Right cardiac atrium (tissue), 5 donors: ENCODE results near the gene FREY1. TPM values are rescaled to one million over a fixed set of nuclear protein-coding genes. Genes with fewer than 3 reads are reported as not detected.
"Not testable (repeated sequence)": the region's sequence is repeated elsewhere in the genome, so short reads cannot be mapped to it uniquely, and the experiment has no call there.

Source experiments
- ATAC-seq, 2 donors: fragments of 200-7000 bp; cut with Tn5 transposase; one replicate each; pipeline versions ENCODE4 v1.8.0 to v1.9.1; 2020; ENCODE audit warnings: moderate library complexity in 2 of 2, mild to moderate bottlenecking in 1 of 2
- DNase-seq, 3 donors: peaks; one replicate each; pipeline ENCODE4 v3.0.0-alpha.2; 2020
- H3K27ac ChIP-seq: one replicate; pipeline ENCODE4 v1.5.1; 2013; ENCODE audit warnings: mild to moderate bottlenecking, low read length, control low read depth, moderate library complexity
- H3K27me3 ChIP-seq: one replicate; pipeline ENCODE4 v1.6.1; 2013; ENCODE audit not compliant: control insufficient read depth, insufficient read depth
- H3K4me1 ChIP-seq: one replicate; pipeline ENCODE4 v1.6.1; 2013; ENCODE audit warnings: low read length; ENCODE audit not compliant: control insufficient read depth, insufficient read depth
- H3K4me3 ChIP-seq: one replicate; pipeline ENCODE4 v1.5.1; 2013; ENCODE audit warnings: low read length, control low read depth
- H3K9me3 ChIP-seq: one replicate; pipeline ENCODE4 v1.6.1; 2013; ENCODE audit warnings: low read length; ENCODE audit not compliant: control insufficient read depth
- WGBS: extraction: QIAGEN DNeasy Blood & Tissue Kit; methylation state at CpG from one replicate; pipeline ENCODE4 v1.1.7; 2013; 5-methylcytosine and 5-hydroxymethylcytosine counted together
- intact Hi-C, 4 donors: fragments of 100-400 bp; cut with DNase I; formaldehyde crosslinking; loops; one replicate each; pipeline versions ENCODE4 v1.11.0 to v1.14.0; 2022 to 2023
- polyA plus RNA-seq: library from polyadenylated mRNA; stranded (reverse); fragments of 200-250 nt; gene quantifications from one replicate; pipeline ENCODE4 v1.2.3, GENCODE V29; 2013
- total RNA-seq, 4 donors: library from RNA; stranded (reverse); fragmentation: NEBNext Ultra II Directional; extraction: Animal tissue kit (Norgen Biotek cat#: 25700); gene quantifications; one replicate each; pipeline ENCODE4 v1.2.1, GENCODE V29; 2021
- donor health status: healthy with polysubstance abuse.
- donor health status: DM: no; HTN: yes; CAD: no.
- donor health status: DM: no; HTN: no; CAD: no.
- donor health status: DM: no; HTN: yes; CAD: no; lungs with severe emphysema.
- donor health status: DM: yes; HTN: yes; CAD: no.

Gene FREY1
- total and polyA plus RNA-seq, 5 donors, result 0.18 to 0.68 (median 0.46) TPM; not detected in 1

DNA sequence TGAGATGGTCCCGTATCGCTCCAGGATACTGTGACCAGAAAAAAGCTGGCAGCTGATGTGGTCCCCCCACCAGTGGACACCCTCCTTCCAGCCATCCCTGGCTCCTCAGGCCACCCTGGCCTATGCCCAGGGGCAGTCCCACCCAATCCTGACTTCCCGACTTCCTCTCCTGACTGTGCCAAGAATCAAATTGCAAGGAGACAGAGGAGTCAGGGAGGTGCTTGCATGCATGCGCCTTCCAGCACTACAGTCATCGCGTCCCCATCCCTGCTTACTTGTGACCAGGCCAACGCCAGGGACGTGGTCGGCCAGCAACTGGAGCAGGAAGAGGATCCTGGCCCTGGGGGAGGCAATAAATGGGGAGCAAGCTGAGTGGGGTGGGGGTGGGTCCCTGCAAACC lies 3.6 kb upstream of the FREY1 start:
- 83% methylated on average over 9 of the region's 9 CpGs for WGBS
- no peaks in the 10 kb centered on the region for H3K9me3 ChIP-seq
- no peak overlapping the region for H3K27ac ChIP-seq
- no peak overlapping the region for H3K4me3 ChIP-seq
- H3K4me1 ChIP-seq, result no peaks in the 10 kb centered on the region
- intact Hi-C loops, result no loop called here
- no peak for ATAC-seq
- no peak for DNase-seq
- H3K27me3 ChIP-seq, result no peaks in the 10 kb centered on the region

DNA sequence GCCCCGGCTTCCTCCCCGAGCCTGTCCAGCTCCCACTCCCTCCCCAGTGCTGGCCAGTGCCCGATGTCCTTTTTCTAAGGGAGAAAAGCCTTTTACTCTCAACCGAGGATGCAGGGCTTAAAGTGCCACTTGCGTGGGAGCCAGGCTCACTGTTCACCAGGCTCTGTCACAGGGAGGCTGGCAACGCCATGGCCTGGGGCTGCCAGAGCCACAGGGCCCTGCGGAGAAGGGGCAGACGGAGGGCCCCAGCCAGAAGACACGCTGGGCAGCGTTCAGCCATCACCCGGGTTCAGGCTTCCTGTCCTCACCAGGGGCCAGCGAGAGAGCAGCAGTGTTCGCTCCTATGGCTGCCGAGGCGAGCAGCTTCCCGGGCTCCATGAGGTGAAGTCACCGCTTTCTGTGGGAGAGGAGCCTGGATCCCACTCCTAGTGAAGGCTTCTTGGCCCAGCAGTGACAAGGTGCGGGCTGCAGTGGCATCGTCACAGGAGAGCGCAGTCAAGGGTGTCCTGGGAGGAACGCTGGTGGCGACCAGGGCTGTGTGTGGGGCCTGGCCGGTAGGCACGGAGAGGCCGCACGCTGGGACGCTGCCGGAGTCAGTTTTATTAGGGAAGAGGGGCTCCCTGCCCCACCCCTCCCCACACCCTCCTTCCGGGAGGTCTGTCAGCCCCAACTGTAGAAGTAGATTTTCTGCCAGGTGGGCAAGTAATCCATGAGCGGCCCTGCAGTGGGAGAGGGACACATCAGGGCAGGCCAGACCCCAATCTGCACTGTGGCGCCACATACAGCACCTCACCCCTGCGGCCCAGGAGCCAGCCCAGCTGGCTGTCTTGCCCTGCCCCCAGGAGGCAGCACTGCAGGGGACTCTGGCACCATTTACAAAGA lies 2.8 kb upstream of the FREY1 start:
- Histone ChIP-seq H3K4me3 (no peak overlapping the region), H3K9me3 (no peaks in the 10 kb centered on the region), H3K27ac (no peak overlapping the region), H3K4me1 (no peaks in the 10 kb centered on the region), H3K27me3 (no peaks in the 10 kb centered on the region)
- intact Hi-C loops, result no loop called here
- WGBS, result 91% methylated on average over 32 of the region's 32 CpGs
- DNase-seq (no peak), ATAC-seq (no peak)

DNA sequence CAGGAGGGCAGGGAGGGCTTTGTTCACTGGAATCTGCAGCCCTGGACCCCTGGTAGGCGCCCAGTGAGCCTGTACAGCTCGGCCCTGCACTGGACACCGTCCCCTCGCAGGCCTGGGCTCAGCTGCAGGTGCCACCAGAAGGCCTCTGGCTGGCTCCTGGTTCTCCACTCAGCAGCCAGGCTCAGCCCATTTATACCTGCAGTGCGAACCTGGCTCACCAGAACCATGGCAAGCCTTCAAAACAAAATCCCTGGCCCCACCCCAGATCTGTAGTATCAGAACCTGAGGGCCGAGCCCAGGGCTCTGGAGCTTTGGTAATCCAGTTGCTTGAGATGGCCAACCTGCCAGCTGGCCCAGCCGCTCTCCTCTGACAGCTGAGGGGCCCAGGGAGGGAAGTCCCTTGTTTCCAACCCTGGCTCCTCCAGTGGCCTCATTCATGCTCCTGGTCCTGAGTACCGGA lies 870 bp upstream of the FREY1 start:
- DNase-seq, result peak in 2 of 3 donors; percentile 53 to 70
- peak in 1 of 2 donors; percentile 4 for ATAC-seq
- 67% methylated on average over 8 of the region's 8 CpGs for WGBS

DNA sequence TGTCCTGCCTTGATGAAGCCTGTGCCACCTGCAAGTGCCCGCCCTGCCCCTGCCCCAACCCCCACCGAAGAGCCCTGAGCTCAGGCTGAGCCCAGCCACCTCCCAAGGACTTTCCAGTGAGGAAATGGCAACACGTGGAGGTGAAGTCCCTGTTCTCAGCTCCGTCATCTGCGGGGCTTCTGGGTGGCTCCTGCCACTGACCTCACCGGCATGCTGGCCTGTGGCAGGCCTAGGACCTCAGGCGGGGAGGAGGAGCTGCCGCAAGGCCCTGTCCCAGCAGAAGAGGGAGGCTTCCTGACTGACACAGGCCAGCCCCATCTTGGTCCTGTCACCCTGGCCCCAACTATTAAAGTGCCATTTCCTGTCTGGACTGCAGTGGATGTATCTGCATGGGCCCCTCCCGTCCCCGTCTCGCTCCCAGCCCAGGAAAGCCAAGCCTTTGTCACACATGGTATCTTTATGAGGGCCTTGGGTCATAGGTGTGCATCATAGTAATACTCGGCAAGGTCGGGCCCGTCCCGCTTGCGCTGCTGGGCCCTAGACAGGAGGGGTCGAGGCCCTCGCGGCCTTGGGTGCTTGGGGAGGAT lies 882 bp downstream of the FREY1 start:
- no peak overlapping the region for H3K27ac ChIP-seq
- H3K4me3 ChIP-seq, result no peak overlapping the region
- WGBS, result 66% methylated on average over 19 of the region's 19 CpGs
- no peaks in the 10 kb centered on the region for H3K27me3 ChIP-seq
- DNase-seq (no peak), ATAC-seq (peak in 1 of 2 donors; percentile 3)
- H3K4me1 ChIP-seq, result peaks cover under 1% of the 10 kb centered on the region
- intact Hi-C loops, result no loop called here
- H3K9me3 ChIP-seq, result no peaks in the 10 kb centered on the region

More for the DNA sequence above, 870 bp upstream of the FREY1 start:
- intact Hi-C loops, result no loop called here
- H3K27me3 ChIP-seq, result no peaks in the 10 kb centered on the region
- no peak overlapping the region for H3K4me3 ChIP-seq
- H3K27ac ChIP-seq, result no peak overlapping the region
- H3K9me3 ChIP-seq, result no peaks in the 10 kb centered on the region
- no peaks in the 10 kb centered on the region for H3K4me1 ChIP-seq

DNA sequence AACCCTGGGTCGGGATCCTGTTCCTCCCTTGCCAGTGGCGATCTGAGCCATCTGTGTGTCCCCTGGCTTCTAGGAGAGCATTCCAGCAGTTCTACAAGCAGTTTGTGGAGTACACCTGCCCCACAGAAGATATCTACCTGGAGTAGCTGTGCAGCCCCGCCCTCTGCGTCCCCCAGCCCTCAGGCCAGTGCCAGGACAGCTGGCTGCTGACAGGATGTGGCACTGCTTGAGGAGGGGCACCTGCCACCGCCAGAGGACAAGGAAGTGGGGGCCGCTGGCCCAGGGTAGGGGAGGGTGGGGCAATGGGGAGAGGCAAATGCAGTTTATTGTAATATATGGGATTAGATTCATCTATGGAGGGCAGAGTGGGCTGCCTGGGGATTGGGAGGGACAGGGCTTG lies 1.5 kb downstream of the FREY1 start:
- DNase-seq, H3K9me3 ChIP-seq, H3K27ac ChIP-seq, H3K4me3 ChIP-seq, H3K4me1 ChIP-seq, H3K27me3 ChIP-seq, intact Hi-C loops, ATAC-seq: not testable (repeated sequence)
- 78% methylated on average over 6 of the region's 6 CpGs for WGBS

DNA sequence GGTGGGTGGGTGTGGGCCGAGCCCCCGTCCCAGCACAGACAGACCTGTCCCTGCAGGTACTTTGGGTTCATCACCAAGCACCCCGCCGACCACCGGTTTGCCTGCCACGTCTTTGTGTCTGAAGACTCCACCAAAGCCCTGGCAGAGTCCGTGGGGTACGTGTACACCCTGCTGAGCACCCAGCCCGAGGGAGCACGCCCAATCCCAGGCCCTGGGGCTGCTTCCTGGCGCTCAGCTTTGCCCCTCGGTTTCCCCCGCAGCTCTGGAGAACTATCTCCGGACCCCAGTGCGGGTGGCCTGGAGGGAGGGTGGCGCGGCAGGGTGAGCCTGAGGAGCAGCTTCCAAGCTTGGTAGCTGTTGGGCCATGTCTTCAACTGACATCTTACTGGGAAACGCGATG lies 2.0 kb downstream of the FREY1 start:
- H3K27me3 ChIP-seq, result no peaks in the 10 kb centered on the region
- intact Hi-C loops, result no loop called here
- WGBS, result 92% methylated on average over 19 of the region's 19 CpGs
- H3K4me3 ChIP-seq, result no peak overlapping the region
- H3K9me3 ChIP-seq, result no peaks in the 10 kb centered on the region
- DNase-seq (no peak), ATAC-seq (no peak)
- H3K4me1 ChIP-seq, result peaks cover 4% of the 10 kb centered on the region
- no peak overlapping the region for H3K27ac ChIP-seq

DNA sequence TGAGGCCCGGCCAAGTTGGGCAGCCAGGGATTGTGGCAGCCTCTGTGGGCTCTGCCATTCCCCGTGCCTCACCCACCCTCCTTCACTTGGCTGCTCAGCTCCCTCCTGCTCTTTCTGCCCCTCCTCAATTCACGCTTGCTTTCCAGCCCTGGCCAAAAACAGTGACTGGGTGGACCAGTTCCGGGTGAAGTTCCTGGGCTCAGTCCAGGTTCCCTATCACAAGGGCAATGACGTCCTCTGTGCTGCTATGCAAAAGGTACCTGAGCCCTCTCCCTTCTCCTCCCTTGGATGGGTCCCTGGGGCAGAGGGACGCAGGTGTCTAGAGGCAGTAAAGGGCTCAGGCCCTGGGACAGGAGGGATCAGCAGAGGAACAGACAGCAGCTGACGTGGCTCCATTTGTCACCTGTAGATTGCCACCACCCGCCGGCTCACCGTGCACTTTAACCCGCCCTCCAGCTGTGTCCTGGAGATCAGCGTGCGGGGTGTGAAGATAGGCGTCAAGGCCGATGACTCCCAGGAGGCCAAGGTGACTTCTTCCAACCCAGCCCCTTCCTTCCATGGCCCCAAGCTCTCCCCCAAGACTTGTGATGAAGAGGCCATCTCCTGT lies 2.7 kb downstream of the FREY1 start:
- DNase-seq, result no peak
- H3K27ac ChIP-seq, result no peak overlapping the region
- H3K27me3 ChIP-seq, result no peaks in the 10 kb centered on the region
- ATAC-seq, result no peak
- peaks cover 4% of the 10 kb centered on the region for H3K4me1 ChIP-seq
- intact Hi-C loops, result no loop called here
- H3K9me3 ChIP-seq, result no peaks in the 10 kb centered on the region
- H3K4me3 ChIP-seq, result no peak overlapping the region
- WGBS, result 79% methylated on average over 15 of the region's 15 CpGs

DNA sequence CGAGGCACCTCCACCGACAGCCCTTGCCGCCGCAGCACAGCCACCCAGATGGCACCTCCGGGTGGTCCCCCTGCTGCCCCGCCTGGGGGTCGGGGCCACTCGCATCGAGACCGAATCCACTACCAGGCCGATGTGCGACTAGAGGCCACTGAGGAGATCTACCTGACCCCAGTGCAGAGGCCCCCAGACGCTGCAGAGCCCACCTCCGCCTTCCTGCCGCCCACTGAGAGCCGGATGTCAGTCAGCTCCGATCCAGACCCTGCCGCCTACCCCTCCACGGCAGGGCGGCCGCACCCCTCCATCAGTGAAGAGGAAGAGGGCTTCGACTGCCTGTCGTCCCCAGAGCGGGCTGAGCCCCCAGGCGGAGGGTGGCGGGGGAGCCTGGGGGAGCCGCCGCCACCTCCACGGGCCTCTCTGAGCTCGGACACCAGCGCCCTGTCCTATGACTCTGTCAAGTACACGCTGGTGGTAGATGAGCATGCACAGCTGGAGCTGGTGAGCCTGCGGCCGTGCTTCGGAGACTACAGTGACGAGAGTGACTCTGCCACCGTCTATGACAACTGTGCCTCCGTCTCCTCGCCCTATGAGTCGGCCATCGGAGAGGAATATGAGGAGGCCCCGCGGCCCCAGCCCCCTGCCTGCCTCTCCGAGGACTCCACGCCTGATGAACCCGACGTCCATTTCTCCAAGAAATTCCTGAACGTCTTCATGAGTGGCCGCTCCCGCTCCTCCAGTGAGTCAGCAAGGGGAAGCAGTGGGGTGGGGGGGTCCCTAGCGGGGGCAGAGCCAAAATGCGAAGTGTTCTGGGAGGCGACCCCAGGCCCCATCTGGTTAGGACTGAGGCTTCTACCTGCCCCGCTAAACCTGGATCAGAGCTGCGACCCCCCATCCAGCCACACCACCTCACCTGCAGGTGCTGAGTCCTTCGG lies 4.4 kb downstream of the FREY1 start:
- no peak overlapping the region for H3K4me3 ChIP-seq
- H3K27me3 ChIP-seq, result no peaks in the 10 kb centered on the region
- H3K27ac ChIP-seq, result no peak overlapping the region
- H3K4me1 ChIP-seq, result peaks cover 7% of the 10 kb centered on the region
- DNase-seq, result peak in 2 of 3 donors; percentile 40 to 64
- 91% methylated on average over 56 of the region's 56 CpGs for WGBS
- intact Hi-C loops, result no loop called here
- ATAC-seq, result no peak
- no peaks in the 10 kb centered on the region for H3K9me3 ChIP-seq

DNA sequence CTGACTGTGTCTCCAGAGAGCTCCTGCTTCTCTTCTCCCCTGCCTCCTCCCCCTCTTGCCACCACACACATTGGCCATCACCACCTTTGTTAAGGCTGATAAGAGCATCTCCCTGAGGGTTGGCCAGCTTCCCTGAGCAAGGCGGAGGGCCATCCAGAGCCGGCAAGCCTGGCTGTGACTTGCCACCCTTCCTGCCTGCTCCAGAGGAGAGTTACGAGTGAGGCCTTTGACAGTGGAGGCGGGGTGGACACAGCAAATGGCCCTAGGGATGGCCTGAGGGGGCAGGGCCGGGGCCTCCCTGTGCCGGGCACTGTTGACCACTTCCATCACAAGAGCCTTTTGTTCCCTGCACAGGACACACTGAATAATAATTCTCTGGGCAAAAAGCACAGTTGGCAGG lies 5.4 kb downstream of the FREY1 start:
- intact Hi-C loops, result no loop called here
- peaks cover 7% of the 10 kb centered on the region for H3K4me1 ChIP-seq
- no peak overlapping the region for H3K4me3 ChIP-seq
- no peaks in the 10 kb centered on the region for H3K27me3 ChIP-seq
- DNase-seq, result peak in 1 of 3 donors; percentile 49
- ATAC-seq, result no peak
- 71% methylated on average over 6 of the region's 6 CpGs for WGBS
- no peaks in the 10 kb centered on the region for H3K9me3 ChIP-seq
- no peak overlapping the region for H3K27ac ChIP-seq

DNA sequence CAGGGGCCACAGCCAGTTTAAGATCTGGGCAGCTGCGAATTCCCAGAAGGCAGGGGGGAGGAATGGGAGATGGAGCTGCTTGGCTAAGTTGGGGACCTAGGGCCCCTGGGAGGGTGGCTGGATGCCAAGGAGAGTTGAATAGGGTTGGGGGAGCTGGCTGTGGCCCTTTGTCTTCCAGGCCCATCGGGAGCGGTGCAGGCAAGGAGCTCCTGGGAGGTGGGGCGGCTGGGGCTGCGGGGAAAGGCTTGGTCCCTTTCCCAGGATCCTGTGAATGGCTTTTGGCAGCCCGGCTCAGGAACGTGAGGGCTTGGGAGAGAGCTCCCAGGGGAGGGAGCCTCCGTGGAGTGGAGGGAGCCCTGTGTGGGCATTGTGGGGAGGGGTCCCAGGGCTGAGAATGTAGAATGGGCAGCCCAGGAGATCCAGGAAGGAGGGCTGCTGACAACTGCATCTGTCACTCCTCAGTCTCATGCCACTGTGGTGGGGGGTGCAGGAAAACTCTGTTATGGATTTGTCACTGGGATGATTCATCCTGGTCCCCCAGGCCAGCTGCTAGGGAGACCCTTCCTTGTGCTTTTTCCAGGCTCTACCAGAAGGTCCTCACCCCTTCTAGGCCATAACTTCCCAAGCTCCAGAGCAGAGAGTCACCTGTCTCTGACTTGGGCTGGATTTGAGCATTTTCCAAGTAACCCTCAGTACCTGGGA lies 6.0 kb downstream of the FREY1 start:
- intact Hi-C loops, result no loop called here
- H3K27ac ChIP-seq, result no peak overlapping the region
- DNase-seq (peak in 1 of 3 donors; percentile 79), ATAC-seq (no peak)
- peaks cover 7% of the 10 kb centered on the region for H3K4me1 ChIP-seq
- no peak overlapping the region for H3K4me3 ChIP-seq
- WGBS, result 19% methylated on average over 8 of the region's 8 CpGs
- H3K9me3 ChIP-seq, result no peaks in the 10 kb centered on the region
- no peaks in the 10 kb centered on the region for H3K27me3 ChIP-seq
